ENCODE results near the gene KCNK5. TPM values are rescaled to one million over a fixed set of nuclear protein-coding genes. Genes with fewer than 3 reads are reported as not detected.

Gene KCNK5
- total and polyA plus RNA-seq, 9 of the 15 experiments (the other 6 are each of a cell fraction or from before 2014, with no cell fraction given), result 1.5 to 45.8 (median 25.8) TPM

DNA sequence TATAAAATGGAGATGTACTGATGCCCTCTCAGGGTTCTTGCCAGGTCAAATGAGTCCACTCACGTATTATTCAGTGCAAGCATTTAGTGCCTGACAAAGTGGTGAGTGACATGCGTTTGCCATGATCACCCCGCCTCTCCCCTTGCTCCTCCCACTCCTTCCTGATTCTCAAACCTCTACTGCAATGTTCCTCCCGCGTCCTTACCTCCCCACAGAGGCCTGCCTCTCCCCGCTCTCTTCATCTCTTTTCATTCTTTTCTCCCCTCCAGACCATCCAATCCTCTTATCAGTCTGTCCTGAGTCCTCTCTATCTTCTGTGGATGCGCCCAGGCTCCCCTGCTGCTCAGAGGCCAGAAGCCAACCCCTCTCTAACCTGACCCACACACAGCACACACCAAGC, 40.7 kb downstream of the KCNK5 start (continued):
- TF ChIP-seq NRF1 (conservative IDR thresholded peaks at IDR 0.05 in 1 of 2, IDR thresholded peaks at IDR 0.05 in 1 of 2), result peak; percentile 22 to 41; a peak in 1 of 4 replicates
- peak; percentile 30; the same call in 1 of the 2 replicates for TF ChIP-seq TAL1 (IDR thresholded peaks at IDR 0.05)
- TF ChIP-seq RNF2 (IDR thresholded peaks at IDR 0.05), result no peak
- TF ChIP-seq, protein P1, sequence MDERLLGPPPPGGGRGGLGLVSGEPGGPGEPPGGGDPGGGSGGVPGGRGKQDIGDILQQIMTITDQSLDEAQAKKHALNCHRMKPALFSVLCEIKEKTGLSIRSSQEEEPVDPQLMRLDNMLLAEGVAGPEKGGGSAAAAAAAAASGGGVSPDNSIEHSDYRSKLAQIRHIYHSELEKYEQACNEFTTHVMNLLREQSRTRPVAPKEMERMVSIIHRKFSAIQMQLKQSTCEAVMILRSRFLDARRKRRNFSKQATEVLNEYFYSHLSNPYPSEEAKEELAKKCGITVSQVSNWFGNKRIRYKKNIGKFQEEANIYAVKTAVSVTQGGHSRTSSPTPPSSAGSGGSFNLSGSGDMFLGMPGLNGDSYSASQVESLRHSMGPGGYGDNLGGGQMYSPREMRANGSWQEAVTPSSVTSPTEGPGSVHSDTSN (CRISPR knock-in tag; IDR thresholded peaks at IDR 0.05; ENCODE audit: low read depth), result peak; percentile 40; the same call in 1 of the 2 replicates
- TF ChIP-seq, protein P1 (tag; conservative IDR thresholded peaks at IDR 0.05; ENCODE audit: low read depth), result peak; percentile 93
- TF ChIP-seq DPF2 (IDR thresholded peaks at IDR 0.05), result 0 out of 2 replicates have a peak, but pooled peaks have one; percentile 19
- peak; percentile 26; the same call in 1 of the 2 replicates for TF ChIP-seq ZNF445 (CRISPR knock-in tag; IDR thresholded peaks at IDR 0.05; ENCODE audit: low read depth)
- TF ChIP-seq KLF10 (CRISPR knock-in tag; IDR thresholded peaks at IDR 0.05), result no peak
- no peak for TF ChIP-seq TAF7 (tag; IDR thresholded peaks at IDR 0.05)
- peak; percentile 92 for TF ChIP-seq HDGF (IDR thresholded peaks at IDR 0.05)
- TF ChIP-seq, protein P2, sequence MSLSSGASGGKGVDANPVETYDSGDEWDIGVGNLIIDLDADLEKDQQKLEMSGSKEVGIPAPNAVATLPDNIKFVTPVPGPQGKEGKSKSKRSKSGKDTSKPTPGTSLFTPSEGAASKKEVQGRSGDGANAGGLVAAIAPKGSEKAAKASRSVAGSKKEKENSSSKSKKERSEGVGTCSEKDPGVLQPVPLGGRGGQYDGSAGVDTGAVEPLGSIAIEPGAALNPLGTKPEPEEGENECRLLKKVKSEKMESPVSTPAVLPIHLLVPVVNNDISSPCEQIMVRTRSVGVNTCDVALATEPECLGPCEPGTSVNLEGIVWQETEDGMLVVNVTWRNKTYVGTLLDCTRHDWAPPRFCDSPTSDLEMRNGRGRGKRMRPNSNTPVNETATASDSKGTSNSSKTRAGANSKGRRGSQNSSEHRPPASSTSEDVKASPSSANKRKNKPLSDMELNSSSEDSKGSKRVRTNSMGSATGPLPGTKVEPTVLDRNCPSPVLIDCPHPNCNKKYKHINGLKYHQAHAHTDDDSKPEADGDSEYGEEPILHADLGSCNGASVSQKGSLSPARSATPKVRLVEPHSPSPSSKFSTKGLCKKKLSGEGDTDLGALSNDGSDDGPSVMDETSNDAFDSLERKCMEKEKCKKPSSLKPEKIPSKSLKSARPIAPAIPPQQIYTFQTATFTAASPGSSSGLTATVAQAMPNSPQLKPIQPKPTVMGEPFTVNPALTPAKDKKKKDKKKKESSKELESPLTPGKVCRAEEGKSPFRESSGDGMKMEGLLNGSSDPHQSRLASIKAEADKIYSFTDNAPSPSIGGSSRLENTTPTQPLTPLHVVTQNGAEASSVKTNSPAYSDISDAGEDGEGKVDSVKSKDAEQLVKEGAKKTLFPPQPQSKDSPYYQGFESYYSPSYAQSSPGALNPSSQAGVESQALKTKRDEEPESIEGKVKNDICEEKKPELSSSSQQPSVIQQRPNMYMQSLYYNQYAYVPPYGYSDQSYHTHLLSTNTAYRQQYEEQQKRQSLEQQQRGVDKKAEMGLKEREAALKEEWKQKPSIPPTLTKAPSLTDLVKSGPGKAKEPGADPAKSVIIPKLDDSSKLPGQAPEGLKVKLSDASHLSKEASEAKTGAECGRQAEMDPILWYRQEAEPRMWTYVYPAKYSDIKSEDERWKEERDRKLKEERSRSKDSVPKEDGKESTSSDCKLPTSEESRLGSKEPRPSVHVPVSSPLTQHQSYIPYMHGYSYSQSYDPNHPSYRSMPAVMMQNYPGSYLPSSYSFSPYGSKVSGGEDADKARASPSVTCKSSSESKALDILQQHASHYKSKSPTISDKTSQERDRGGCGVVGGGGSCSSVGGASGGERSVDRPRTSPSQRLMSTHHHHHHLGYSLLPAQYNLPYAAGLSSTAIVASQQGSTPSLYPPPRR (CRISPR knock-in tag; IDR thresholded peaks at IDR 0.05; ENCODE audit: borderline replicate concordance), result no peak
- TF ChIP-seq, protein P3, sequence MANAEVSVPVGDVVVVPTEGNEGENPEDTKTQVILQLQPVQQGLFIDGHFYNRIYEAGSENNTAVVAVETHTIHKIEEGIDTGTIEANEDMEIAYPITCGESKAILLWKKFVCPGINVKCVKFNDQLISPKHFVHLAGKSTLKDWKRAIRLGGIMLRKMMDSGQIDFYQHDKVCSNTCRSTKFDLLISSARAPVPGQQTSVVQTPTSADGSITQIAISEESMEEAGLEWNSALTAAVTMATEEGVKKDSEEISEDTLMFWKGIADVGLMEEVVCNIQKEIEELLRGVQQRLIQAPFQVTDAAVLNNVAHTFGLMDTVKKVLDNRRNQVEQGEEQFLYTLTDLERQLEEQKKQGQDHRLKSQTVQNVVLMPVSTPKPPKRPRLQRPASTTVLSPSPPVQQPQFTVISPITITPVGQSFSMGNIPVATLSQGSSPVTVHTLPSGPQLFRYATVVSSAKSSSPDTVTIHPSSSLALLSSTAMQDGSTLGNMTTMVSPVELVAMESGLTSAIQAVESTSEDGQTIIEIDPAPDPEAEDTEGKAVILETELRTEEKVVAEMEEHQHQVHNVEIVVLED (CRISPR knock-in tag; IDR thresholded peaks at IDR 0.05), result no peak
- no peak for TF ChIP-seq TARDBP (IDR thresholded peaks at IDR 0.05)
- TF ChIP-seq ZNF431 (CRISPR knock-in tag; IDR thresholded peaks at IDR 0.05), result no peak
- no peak for TF ChIP-seq NFYB (IDR thresholded peaks at IDR 0.05; ENCODE audit: extremely low read depth, insufficient read length)
